ENCODE measurements around the gene STK32C. TPM values are rescaled to one million over a fixed set of nuclear protein-coding genes. Genes with fewer than 3 reads are reported as not detected.
"Not testable (repeated sequence)": the region's sequence is repeated elsewhere in the genome, so short reads cannot be mapped to it uniquely, and the experiment has no call there.

STK32C gene
- polyA plus RNA-seq, 4 donors: 11.2 to 17.3 (median 14.6) TPM

DNA sequence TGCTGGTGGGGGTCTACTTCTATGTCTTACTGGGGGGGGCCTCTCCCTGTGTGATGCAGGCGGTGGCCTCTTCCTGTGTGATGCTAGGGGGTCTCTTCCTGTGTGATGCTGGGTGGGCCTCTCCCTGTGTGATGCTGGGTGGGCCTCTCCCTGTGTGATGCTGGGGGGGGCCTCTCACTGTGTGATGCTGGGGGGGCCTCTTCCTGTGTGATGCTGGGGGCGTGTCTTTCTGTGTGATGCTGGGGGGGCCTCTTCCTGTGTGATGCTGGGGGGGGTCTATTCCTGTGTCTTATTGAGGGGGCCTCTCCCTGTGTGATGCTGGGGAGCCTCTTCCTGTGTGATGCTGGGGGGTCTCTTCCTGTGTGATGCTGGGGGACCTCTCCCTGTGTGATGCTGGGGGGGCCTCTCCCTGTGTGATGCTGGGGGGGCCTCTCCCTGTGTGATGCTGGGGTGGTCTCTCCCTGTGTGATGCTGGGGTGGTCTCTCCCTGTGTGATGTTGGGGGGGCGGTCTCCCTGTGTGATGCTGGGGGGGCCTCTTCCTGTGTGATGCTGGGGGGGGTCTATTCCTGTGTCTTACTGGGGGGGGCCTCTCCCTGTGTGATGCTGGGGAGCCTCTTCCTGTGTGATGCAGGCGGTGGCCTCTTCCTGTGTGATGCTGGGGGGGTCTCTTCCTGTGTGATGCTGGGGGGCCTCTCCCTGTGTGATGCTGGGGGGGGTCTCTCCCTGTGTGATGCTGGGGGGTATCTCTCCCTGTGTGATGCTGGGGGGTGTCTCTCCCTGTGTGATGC lies 146.7 kb downstream of the STK32C start:
- DNase-seq (ENCODE audit: low read depth in 4 of 4, low spot score in 2 of 4): not testable (repeated sequence)

DNA sequence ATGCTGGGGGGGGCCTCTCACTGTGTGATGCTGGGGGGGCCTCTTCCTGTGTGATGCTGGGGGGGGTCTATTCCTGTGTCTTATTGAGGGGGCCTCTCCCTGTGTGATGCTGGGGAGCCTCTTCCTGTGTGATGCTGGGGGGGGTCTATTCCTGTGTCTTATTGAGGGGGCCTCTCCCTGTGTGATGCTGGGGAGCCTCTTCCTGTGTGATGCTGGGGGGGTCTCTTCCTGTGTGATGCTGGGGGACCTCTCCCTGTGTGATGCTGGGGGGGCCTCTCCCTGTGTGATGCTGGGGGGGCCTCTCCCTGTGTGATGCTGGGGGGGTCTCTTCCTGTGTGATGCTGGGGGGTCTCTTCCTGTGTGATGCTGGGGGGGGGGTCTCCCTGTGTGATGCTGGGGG lies 147.5 kb downstream of the STK32C start:
- not testable (repeated sequence) for DNase-seq (ENCODE audit: low read depth in 4 of 4, low spot score in 2 of 4)

GRCh38 chr10:132159302-132160230 lies 148.2 kb downstream of the STK32C start:
- not testable (repeated sequence) for DNase-seq (ENCODE audit: low read depth in 4 of 4, low spot score in 2 of 4)

DNA sequence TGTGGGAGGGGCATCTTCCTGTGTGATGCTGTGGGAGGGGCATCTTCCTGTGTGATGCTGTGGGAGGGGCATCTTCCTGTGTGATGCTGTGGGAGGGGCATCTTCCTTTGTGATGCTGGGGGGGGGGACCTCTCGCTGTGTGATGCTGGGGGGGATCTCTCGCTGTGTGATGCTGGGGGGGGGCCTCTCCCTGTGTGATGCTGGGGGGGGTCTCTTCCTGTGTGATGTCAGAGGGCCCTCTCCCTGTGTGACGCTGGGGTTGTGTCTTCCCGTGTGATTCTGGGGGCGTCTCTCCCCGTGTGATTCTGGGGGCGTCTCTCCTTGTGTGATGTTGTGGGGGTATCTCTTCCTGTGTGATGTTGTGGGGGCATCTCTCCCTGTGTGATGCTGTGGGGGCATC lies 148.9 kb downstream of the STK32C start:
- no peak for DNase-seq (ENCODE audit: low read depth in 4 of 4, low spot score in 2 of 4)

DNA sequence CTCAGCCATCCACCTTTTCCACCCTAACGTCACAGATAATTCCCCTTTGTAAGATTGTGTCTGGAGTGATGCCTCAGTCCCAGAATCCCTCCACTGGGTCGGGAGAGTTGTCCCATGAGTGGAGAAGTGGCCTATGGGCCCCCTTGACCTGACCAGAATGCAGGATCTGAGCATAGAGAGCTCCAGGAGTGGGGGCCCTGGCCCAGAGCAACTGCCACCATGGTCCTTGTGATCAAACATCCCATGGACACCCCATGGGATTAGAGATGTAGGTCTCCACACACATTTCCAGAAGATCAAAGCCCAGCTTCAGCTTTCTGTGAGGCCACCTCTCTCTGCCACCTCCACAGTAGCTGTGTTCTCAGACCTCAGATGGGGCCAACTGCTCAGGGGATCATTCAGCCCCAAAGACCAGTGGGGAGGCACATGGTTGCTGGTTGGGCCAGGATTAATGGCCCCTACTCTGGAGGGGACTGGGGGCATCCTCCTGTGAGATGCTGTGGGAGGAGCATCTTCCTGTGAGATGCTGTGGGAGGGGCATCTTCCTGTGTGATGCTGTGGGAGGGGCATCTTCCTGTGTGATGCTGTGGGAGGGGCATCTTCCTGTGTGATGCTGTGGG lies 149.5 kb downstream of the STK32C start:
- no peak for DNase-seq (ENCODE audit: low read depth in 4 of 4, low spot score in 2 of 4)

Other genes with a start within 250 kb of the STK32C start
- under 1 TPM; 0.17 to 0.30 (median 0.22) TPM for gene JAKMIP3, start 242.0 kb downstream of the STK32C start, polyA plus RNA-seq (ENCODE audit: insufficient read length in 4 of 4)
- 10 to 100 TPM; 14.2 to 22.3 (median 21.4) TPM for gene DPYSL4, start 121.0 kb downstream of the STK32C start, polyA plus RNA-seq (ENCODE audit: insufficient read length in 4 of 4)
- gene LRRC27, start 24.2 kb upstream of the STK32C start, polyA plus RNA-seq (ENCODE audit: insufficient read length in 4 of 4): 10 to 100 TPM; 19.9 to 32.5 (median 26.5) TPM
- 10 to 100 TPM in 2 of 4 donors, 1 to 10 TPM in 2; 6.6 to 21.8 (median 11.2) TPM for gene PWWP2B, start 89.2 kb upstream of the STK32C start, polyA plus RNA-seq (ENCODE audit: insufficient read length in 4 of 4)
- 10 to 100 TPM; 27.8 to 39.8 (median 34.4) TPM for gene INPP5A, start 229.8 kb upstream of the STK32C start, polyA plus RNA-seq (ENCODE audit: insufficient read length in 4 of 4)